GM10248 (cell line): ENCODE data around the gene SLC22A14.

ENCODE experiments used
- CTCF ChIA-PET: fragments of 300-600 bp; sonication (Branson Sonifier 250); formaldehyde crosslinking; extraction: SDS; loops from one replicate; lab custom pipeline; 2021; ENCODE audit warnings: antibody characterized with exemption; lab: Yijun Ruan, JAX
- POLR2A ChIA-PET: fragments of 350-650 bp; sonication (Branson Sonifier 250); formaldehyde crosslinking; extraction: SDS; loops from one replicate; lab custom pipeline; 2020; ENCODE audit warnings: antibody characterized with exemption; lab: Yijun Ruan, JAX
- DNase-seq: peaks from one replicate; pipeline ENCODE4 v3.0.0; 2012; ENCODE audit errors: extremely low spot score
- TF ChIP-seq, protein P1 (sequence below): IDR thresholded peaks from 2 replicates; pipeline ENCODE4 v1.5.1; 2012; ENCODE audit warnings: mild to moderate bottlenecking, low read depth; ENCODE audit errors: extremely low read depth, missing control alignments, control extremely low read depth

The SLC22A14 gene

DNA sequence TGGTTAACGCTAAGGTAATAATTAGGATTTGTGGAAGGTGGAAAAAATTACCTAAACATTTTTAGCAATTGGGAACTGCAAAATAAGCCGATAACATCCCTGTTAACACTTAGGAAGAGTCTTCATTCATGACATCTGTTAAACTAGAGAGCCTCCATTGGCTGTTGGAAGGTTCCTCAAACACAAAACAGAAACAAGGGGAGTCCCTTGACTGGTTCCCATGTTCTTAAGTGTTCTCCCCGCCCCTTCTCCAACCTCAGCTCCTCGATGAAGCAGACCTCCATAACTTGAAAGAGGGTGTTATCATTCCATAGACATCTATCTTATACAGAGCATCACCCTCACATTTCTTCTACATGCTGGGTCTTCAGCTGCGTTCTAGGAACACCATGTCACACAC is 14.0 kb upstream of the SLC22A14 start:
- DNase-seq, result no peak
- TF ChIP-seq, protein P1, sequence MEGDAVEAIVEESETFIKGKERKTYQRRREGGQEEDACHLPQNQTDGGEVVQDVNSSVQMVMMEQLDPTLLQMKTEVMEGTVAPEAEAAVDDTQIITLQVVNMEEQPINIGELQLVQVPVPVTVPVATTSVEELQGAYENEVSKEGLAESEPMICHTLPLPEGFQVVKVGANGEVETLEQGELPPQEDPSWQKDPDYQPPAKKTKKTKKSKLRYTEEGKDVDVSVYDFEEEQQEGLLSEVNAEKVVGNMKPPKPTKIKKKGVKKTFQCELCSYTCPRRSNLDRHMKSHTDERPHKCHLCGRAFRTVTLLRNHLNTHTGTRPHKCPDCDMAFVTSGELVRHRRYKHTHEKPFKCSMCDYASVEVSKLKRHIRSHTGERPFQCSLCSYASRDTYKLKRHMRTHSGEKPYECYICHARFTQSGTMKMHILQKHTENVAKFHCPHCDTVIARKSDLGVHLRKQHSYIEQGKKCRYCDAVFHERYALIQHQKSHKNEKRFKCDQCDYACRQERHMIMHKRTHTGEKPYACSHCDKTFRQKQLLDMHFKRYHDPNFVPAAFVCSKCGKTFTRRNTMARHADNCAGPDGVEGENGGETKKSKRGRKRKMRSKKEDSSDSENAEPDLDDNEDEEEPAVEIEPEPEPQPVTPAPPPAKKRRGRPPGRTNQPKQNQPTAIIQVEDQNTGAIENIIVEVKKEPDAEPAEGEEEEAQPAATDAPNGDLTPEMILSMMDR, result no peak
- CTCF ChIA-PET, result interaction anchor here (1.1 kb wide), 1 partner anchor 10 kb away, joined by 4 read pairs; no protein-coding TSS in a partner anchor
- POLR2A ChIA-PET, result no interaction called here

DNA sequence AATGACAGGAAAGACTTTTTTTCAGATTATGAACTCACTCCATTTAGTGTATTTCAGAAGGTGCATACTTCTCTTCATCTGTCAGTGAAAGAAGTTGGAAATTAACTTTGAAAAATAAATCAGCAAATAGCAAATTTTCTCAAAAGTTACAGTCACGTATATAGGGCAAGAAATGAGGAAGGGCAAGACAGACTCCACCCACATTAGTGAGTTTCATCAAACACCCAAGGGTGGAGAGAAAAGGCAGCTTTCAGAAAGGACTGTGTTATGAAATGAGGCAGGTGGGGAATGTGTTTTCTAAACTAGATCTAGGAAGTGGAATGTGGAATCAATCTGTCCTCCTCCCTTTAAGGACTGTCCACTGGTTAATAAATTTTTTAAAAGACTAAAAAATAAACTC is 13.6 kb upstream of the SLC22A14 start:
- peak; percentile 50 for DNase-seq
- POLR2A ChIA-PET, result no interaction called here
- TF ChIP-seq, protein P1, result no peak
- CTCF ChIA-PET, result interaction anchor here (1.1 kb wide), 1 partner anchor 10 kb away, joined by 4 read pairs; no protein-coding TSS in a partner anchor

DNA sequence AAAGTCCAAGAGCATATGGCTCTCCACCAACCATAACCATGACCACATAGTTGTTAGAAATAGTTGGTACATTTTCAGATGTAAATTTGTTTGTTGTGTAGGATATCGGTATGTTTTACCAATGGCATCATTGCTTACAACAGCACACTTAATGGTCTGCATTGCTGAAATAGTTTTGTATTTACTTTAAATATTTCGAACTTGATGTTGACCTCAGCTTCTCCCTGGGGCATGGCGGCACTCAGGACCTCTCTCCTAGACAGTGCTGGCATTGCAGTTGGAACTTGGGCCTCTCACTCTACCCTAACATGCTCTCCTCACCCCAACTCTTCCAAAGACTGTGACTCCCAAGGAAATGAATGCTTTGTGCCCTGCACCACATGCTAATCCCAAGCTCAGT is 11.5 kb upstream of the SLC22A14 start:
- POLR2A ChIA-PET, result no interaction called here
- TF ChIP-seq, protein P1, result no peak
- CTCF ChIA-PET, result interaction anchor here (1.0 kb wide), 1 partner anchor 9 kb away, joined by 3 read pairs; no protein-coding TSS in a partner anchor
- no peak for DNase-seq

DNA sequence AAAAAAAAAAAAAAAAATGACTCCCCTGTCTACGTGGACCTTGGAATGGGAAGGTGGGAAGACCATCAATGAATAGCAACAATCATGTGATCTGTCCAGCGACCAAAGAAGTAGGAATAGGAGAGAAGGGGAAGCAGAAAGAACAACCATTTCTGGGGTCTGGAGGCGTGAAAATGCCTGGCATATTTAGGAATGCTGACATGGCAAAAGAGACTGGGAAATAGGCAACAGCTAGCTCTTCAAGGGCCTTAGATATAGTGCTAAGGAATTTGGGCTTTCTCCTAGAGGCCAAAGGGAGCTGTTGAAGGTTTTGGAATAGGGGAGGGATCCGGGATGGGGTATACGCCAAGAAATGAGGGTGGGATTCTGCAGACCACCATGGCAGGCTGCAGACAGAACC is 10.5 kb upstream of the SLC22A14 start:
- ChIA-PET CTCF (interaction anchor here (1.0 to 1.2 kb wide), 2 partner anchors 9 to 15 kb away, joined by 4 to 5 read pairs; no protein-coding TSS in a partner anchor), POLR2A (no interaction called here)
- no peak for DNase-seq
- TF ChIP-seq, protein P1, result no peak

DNA sequence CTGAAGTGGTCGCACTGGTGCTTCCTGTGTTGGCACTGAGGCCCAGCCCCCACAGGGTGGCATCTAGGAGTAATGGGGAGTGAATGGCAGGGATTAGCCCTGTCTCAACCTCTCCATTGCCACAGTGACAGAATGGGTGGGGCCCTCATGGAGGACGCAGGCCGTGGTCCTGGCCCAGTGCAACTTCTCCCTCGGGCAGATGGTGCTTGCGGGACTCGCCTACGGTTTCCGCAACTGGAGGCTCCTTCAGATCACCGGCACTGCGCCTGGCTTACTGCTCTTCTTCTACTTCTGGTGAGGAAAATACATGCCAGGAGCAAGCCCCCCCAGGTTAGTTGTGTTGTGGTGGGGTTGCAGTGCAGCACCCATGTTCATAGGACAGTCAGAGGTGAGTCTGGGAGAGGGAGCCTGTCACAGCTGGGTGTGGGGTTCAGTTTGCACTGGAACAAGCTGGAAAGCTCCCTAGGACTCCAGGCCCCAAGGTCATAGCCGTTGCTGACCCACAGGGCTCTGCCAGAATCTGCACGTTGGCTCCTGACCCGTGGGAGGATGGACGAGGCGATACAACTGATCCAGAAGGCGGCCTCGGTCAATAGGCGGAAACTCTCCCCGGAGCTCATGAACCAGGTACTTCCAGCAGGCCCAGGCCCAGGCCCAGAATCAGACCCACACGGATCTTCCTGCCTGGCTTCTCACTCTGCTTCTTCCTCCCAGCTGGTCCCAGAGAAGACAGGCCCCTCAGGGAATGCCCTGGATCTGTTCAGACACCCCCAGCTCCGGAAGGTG is 7.0 kb upstream of the SLC22A14 start:
- ChIA-PET CTCF (no interaction called here), POLR2A (no interaction called here)
- DNase-seq, result no peak
- TF ChIP-seq, protein P1, result no peak

DNA sequence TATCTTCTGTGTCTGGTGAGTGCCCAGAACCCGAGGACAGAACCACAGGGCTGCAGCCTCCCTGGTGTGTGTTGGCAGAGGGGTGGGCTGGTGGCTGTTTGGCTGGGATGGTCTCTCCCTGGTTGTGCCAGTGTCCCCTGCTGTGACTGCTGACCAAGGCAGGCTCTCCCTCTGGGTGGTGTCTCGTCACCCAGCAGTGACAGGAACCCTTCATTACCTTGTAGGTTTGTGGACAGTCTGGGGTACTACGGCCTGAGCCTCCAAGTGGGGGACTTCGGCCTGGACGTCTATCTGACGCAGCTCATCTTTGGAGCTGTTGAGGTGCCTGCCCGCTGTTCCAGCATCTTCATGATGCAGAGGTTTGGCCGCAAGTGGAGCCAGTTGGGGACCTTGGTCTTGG is 6.4 kb upstream of the SLC22A14 start:
- ChIA-PET CTCF (no interaction called here), POLR2A (no interaction called here)
- TF ChIP-seq, protein P1, result no peak
- DNase-seq, result no peak
